Measurements from ENCODE around the gene EPHA7. TPM values are rescaled to one million over a fixed set of nuclear protein-coding genes. Genes with fewer than 3 reads are reported as not detected.

The EPHA7 gene
- total and polyA plus RNA-seq, 2 of the 4 experiments (the other 2 are of a cell fraction), result not detected

DNA sequence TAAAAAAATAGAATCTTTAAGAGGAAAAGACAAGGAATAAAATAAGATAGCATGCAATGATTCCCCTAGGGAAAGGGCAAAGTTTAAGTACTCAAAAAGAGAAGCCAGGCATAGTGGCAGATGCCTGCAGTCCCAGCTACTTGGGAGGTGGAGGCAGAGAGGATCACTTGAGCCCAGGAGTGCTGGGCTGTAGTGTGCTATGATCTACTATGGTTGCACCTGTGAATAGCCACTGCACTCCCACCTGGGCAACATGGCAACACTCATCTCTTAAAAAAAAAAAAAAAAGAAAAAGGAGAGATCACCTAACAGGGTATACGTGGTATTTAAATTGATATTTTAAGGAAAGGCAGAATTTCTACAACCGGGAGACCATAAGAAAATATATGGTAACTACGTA is 16.0 kb downstream of the EPHA7 start:
- no peak for TF ChIP-seq ELK1 (IDR thresholded peaks at IDR 0.05; ENCODE audit: borderline replicate concordance, low read depth, low read length)
- Histone ChIP-seq H4K20me1 (ENCODE audit: insufficient read depth, low read length) (no peaks in the 10 kb centered on the region), H3K9me3 (ENCODE audit: control insufficient read depth, insufficient read depth, low read length) (no peaks in the 10 kb centered on the region), H4K8ac (ENCODE audit: low read depth in 2 of 2, low read length in 2 of 2) (no peak overlapping the region), H2BK20ac (ENCODE audit: low read depth, low read length) (no peak overlapping the region), H3K27me3 (ENCODE audit: control insufficient read depth, insufficient read depth, low read length) (no peaks in the 10 kb centered on the region), H3K18ac (ENCODE audit: low read depth, low read length) (no peak overlapping the region), H3K23ac (ENCODE audit: low read depth, low read length) (no peak overlapping the region), H3K4ac (ENCODE audit: low read depth, low read length) (no peak overlapping the region), H3K4me1 (ENCODE audit: control insufficient read depth, insufficient read depth, low read length) (no peaks in the 10 kb centered on the region), H4K91ac (ENCODE audit: insufficient read depth, low read depth, low read length) (no peak overlapping the region), H3K36me3 (ENCODE audit: control insufficient read depth, insufficient read depth, low read length) (no peaks in the 10 kb centered on the region), H2AK9ac (replicated peaks; ENCODE audit: low read depth, low read length, poor library complexity) (no peak overlapping the region), H2AFZ (replicated peaks; ENCODE audit: low read length, poor library complexity) (no peak overlapping the region), H3K14ac (replicated peaks; ENCODE audit: low read depth, low read length) (no peak overlapping the region), H3K27ac (ENCODE audit: insufficient read depth, low read length) (no peak overlapping the region), H2BK120ac (ENCODE audit: low read depth, low read length) (no peak overlapping the region), H4K5ac (ENCODE audit: low read depth, low read length) (no peak overlapping the region), H3K9me1 (ENCODE audit: insufficient read depth, low read length) (no peaks in the 10 kb centered on the region), H2AK5ac (ENCODE audit: low read depth, low read length) (no peak overlapping the region), H3K79me1 (ENCODE audit: low read depth in 1 of 2, low read length in 2 of 2) (no peaks in the 10 kb centered on the region), H2BK15ac (ENCODE audit: low read depth, low read length) (no peak overlapping the region), H3K9ac (ENCODE audit: low read depth, low read length) (no peak overlapping the region), H3K4me3 (ENCODE audit: insufficient read depth, low read depth, low read length) (no peak overlapping the region), H3K4me2 (ENCODE audit: low read depth, low read length) (no peak overlapping the region), H2BK5ac (ENCODE audit: low read depth, low read length, poor library complexity, severe bottlenecking) (no peak overlapping the region), H3K56ac (ENCODE audit: extremely low read depth, insufficient read depth, low read length) (no peak overlapping the region)
- BruUV-seq (replicated peaks), result no TSS peak
- 70% methylated on average over 2 of the region's 3 CpGs; no CpG with 5 or more reads in 1 of the 2 experiments for WGBS, 2 experiments (ENCODE audit: extremely low coverage in 2 of 2, insufficient read length in 1 of 2)
- intact Hi-C loops (cut with micrococcal nuclease), result no loop called here
- DNase-seq, result no peak
- no peak for ATAC-seq (ENCODE audit: low read depth)
- ChIA-PET CTCF (no interaction called here), POLR2A (ENCODE audit: unreplicated experiment) (no interaction called here)
- in situ Hi-C loops (cut with MboI; ENCODE audit: low sequenced_read_pairs), result no loop called here
- dilution Hi-C loops (cut with HindIII; ENCODE audit: low sequenced_read_pairs, unreplicated experiment), result no loop called here
